HG03558 (cell line): ENCODE data around the gene SMIM28.

Experiments used
- ATAC-seq: cut with Tn5 transposase; IDR thresholded peaks from one replicate; pipeline ENCODE4 v1.9.1; 2021; ENCODE audit warnings: moderate number of reproducible peaks; ENCODE audit not compliant: unreplicated experiment; ENCODE audit errors: extremely low read depth

Gene SMIM28

GRCh38 chr6:138426500-138427123 is 48.9 kb downstream of the SMIM28 start:
- no peak for ATAC-seq

- ATAC-seq = no peak
Observed at GRCh38 chr6:138427701-138428100, 50.0 kb downstream of the SMIM28 start.

- ATAC-seq = no peak
Observed at GRCh38 chr6:138428944-138429598, 51.4 kb downstream of the SMIM28 start.

- ATAC-seq = no peak
Observed at GRCh38 chr6:138429761-138430160, 52.1 kb downstream of the SMIM28 start.

- no peak for ATAC-seq
Observed at GRCh38 chr6:138430361-138431145, 52.8 kb downstream of the SMIM28 start.

GRCh38 chr6:138431256-138432062 is 53.8 kb downstream of the SMIM28 start:
- no peak for ATAC-seq

GRCh38 chr6:138432063-138432356 is 54.3 kb downstream of the SMIM28 start:
- ATAC-seq = no peak
